Measurements from ENCODE around the gene ACKR4. TPM values are rescaled to one million over a fixed set of nuclear protein-coding genes. Genes with fewer than 3 reads are reported as not detected.
"Not testable (repeated sequence)": the region's sequence is repeated elsewhere in the genome, so short reads cannot be mapped to it uniquely, and the experiment has no call there.

The ACKR4 gene
- total RNA-seq, 2 donors from 2014 or later = 5.8 to 7.6 TPM

DNA sequence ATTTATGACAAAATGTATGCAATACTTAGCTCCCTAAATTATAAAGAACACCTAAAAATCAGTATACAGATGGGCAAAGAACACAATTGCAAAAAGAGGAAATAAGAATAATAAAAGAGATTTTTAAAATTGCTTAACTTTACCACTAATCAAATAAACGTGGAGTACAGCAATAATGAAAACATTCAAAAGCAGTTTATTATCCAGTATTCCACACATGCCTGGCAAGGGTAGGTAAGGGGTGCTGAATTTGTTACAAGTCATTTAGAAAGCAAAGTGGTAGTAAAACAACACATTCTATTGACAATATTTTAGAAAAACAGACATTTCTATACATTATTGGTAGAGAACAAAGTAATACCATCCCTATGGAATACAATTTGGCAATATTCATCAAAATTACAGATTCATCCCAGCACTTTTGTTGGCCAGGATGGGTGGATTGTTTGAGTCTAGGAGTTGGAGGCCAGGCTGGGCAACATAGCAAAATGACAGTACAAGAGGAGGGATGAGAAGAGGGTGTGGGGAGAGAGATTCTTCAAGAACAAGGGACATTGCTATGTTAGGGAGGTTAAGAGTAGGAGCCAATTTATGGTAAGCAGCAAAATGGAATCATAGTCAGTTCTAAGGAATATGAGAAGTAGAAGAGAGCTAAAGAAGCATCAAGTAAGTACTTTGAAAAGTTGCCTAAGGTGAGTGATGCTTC is 3.7 kb upstream of the ACKR4 start:
- DNase-seq (ENCODE audit: low spot score) = no peak
- intact Hi-C loops (cut with DNase I) = no loop called here

- DNase-seq (ENCODE audit: low spot score) = no peak
- intact Hi-C loops (cut with DNase I) = no loop called here
These were observed 3.1 kb upstream of the ACKR4 start for GRCh38 chr3:132593947-132594323.

DNA sequence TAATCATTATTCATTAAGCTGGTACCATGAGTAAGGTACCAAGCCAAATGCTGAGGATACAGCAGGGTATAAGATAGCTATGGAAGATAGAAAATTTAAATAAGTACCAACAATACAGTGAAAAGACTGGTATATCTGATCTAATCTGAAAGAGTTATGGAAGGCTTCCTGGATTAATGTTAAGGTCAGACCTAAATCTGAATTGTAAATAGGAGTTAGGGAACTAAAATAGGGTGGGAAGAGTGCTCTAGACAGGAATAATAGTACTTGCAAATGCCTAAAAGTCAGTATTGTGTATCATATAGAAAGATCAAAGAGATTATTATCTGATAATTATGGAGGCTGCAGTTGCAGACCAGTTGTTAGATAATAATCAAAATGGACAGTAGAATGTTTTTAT is 2.6 kb upstream of the ACKR4 start:
- intact Hi-C loops (cut with DNase I) = no loop called here
- no peak for DNase-seq (ENCODE audit: low spot score)

DNA sequence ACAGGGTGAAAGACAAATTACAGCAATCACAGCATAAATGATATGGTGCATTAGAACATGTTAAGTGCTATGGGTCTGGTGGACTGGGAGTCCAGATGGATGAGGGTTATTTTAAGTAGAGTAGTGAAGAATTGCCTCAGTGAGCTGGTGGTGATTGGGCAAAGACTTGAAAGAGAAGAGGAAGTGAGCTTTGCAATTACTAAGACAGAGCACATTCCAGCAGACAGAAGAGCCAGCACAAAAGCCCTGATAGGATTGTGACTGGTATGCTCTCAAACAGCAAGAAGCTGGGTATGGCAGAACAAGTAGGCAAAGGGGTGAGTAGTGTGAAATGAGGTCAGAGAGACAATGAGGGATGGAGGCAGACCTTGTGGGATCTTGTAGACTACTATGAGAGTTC is 2.1 kb upstream of the ACKR4 start:
- DNase-seq (ENCODE audit: low spot score) = no peak
- intact Hi-C loops (cut with DNase I) = no loop called here

DNA sequence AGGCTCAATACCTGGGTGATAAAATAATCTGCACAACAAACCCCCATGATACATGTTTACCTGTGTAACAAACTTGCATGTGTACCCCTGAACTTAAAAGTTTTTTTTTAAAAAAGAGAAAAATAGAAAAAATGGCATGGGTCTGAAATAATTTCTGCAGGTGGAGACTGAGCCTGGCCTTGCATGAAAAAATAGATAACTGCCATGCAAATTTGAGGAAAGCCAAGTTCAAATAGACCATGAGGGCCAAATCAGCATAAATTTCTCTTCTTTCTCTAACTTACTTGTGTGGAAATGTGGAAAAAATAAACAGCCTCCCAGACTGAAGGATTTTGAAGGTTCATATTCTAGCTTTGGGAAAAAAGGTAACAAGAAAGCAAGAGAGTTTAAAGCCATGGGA is 744 bp upstream of the ACKR4 start:
- DNase-seq (ENCODE audit: low spot score) = no peak
- intact Hi-C loops (cut with DNase I) = no loop called here

GRCh38 chr3:132597660-132598059 is 590 bp downstream of the ACKR4 start:
- intact Hi-C loops (cut with DNase I) = no loop called here
- DNase-seq (ENCODE audit: low spot score) = no peak

DNA sequence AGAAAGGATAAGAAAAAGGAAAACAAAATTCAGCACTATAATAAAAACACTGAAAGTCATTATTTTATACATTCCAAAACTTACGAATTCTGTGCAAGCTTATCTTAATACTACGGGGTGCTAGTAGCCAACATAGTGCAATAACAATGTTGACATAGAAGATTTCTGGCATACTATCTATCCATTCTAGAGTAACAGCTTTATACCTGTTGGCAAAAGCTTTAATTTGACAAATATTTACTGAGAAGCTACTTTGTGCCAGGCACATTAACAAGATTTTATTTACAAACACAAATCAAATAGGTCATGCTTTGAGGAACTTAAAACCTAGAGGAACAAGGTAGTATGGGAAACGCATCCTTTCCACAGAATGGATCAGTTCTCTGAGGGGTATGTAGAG is 1.1 kb downstream of the ACKR4 start:
- intact Hi-C loops (cut with DNase I) = no loop called here
- DNase-seq (ENCODE audit: low spot score) = no peak

DNA sequence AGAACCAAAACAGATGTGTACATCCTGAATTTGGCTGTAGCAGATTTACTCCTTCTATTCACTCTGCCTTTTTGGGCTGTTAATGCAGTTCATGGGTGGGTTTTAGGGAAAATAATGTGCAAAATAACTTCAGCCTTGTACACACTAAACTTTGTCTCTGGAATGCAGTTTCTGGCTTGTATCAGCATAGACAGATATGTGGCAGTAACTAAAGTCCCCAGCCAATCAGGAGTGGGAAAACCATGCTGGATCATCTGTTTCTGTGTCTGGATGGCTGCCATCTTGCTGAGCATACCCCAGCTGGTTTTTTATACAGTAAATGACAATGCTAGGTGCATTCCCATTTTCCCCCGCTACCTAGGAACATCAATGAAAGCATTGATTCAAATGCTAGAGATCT is 3.5 kb downstream of the ACKR4 start:
- DNase-seq (ENCODE audit: low spot score); intact Hi-C loops (cut with DNase I): not testable (repeated sequence)

DNA sequence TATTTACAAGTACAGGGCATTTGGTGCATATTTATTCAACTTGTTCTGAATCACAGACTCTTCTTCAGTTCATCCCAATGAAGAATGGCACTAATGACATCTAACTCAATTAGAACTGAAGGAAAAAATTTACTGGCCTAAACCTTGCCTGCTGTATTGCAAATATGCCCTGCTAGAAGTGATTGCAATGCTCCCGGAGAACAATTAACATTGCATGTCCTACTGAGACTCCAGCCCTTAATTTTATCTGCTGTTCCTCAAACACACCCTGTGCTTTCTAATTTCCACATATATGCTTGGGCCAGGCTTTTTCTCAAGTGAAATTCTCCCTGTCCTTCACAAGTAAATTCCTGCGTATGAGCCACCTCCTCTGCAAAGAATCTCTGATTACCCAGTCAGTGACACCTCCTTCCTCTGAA is 8.3 kb downstream of the ACKR4 start:
- intact Hi-C loops (cut with DNase I) = no loop called here
- no peak for DNase-seq (ENCODE audit: low spot score)

DNA sequence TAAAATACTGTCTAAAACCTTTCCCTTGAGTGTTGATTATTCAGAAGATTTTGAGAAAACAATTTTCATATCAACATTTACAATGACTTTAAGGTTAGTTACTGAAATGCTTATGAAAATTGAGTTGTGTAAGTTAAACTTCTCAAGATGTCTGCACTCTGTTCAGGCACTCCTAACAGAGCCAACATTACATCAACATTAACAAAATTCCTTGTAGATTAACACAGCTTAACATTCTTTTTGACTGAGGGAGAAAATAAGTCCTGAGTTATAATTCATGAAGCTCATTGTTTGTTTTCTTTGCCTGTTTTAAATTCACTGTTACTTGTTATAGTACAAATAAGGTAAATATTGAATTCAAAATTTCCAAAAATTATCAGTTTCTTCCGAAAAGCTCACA is 9.0 kb downstream of the ACKR4 start:
- intact Hi-C loops (cut with DNase I) = no loop called here
- no peak for DNase-seq (ENCODE audit: low spot score)

GRCh38 chr3:132606620-132607019 is 9.6 kb downstream of the ACKR4 start:
- intact Hi-C loops (cut with DNase I) = not testable (repeated sequence)
- DNase-seq (ENCODE audit: low spot score) = peak; percentile 72

GRCh38 chr3:132615301-132615700 is 18.2 kb downstream of the ACKR4 start:
- DNase-seq (ENCODE audit: low spot score); intact Hi-C loops (cut with DNase I): not testable (repeated sequence)

GRCh38 chr3:132615881-132616280 is 18.8 kb downstream of the ACKR4 start:
- intact Hi-C loops (cut with DNase I) = no loop called here
- DNase-seq (ENCODE audit: low spot score) = no peak

- DNase-seq (ENCODE audit: low spot score) = no peak
- intact Hi-C loops (cut with DNase I) = no loop called here
These were observed 19.7 kb downstream of the ACKR4 start for GRCh38 chr3:132616780-132617179.

DNA sequence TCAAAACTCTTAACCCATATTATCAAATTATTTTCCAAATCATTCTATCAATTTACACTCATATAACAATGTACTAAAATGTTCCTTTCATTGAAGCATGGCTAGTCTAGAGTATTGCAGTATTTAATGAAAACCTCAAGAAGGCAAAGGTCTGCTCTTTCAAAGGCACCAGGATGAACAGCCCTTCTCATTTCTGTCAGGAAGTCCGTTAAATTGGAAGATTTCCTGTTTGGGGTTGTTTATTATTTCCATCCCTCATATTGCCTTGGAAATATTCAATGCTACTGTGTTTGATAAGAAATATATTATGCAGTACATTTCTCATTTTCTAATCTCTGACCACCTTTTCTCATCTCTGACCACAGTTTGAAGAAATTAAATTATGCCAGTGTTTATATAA is 25.1 kb downstream of the ACKR4 start:
- intact Hi-C loops (cut with DNase I) = no loop called here

GRCh38 chr3:132622761-132623160 is 25.7 kb downstream of the ACKR4 start:
- intact Hi-C loops (cut with DNase I) = no loop called here
- no peak for DNase-seq (ENCODE audit: low spot score)

More for the DNA sequence above, 25.1 kb downstream of the ACKR4 start:
- DNase-seq (ENCODE audit: low spot score) = no peak

DNA sequence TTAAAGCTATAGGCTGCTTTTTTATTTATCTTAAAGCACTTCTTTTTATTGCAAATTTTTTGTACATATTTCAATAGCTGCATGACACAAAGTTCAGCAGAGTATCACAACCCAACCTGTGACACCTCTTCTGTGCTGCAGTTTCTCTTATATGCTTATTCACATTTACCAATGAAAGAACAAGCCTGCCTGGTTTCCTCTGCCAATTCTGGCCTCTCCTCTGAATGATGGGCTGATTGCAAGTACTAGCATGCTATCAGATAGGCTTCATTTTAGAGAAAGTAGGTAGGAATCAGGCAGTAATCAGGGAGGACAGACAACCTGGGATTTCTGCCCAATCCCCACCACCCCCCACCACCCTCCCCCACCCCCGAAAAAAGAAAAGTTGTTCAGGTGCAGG is 26.6 kb downstream of the ACKR4 start:
- intact Hi-C loops (cut with DNase I) = no loop called here
- no peak for DNase-seq (ENCODE audit: low spot score)

GRCh38 chr3:132624790-132625189 is 27.7 kb downstream of the ACKR4 start:
- no peak for DNase-seq (ENCODE audit: low spot score)

GRCh38 chr3:132625613-132626012 is 28.5 kb downstream of the ACKR4 start:
- intact Hi-C loops (cut with DNase I) = no loop called here
- no peak for DNase-seq (ENCODE audit: low spot score)

More at GRCh38 chr3:132624790-132625189, 27.7 kb downstream of the ACKR4 start:
- intact Hi-C loops (cut with DNase I) = no loop called here

DNA sequence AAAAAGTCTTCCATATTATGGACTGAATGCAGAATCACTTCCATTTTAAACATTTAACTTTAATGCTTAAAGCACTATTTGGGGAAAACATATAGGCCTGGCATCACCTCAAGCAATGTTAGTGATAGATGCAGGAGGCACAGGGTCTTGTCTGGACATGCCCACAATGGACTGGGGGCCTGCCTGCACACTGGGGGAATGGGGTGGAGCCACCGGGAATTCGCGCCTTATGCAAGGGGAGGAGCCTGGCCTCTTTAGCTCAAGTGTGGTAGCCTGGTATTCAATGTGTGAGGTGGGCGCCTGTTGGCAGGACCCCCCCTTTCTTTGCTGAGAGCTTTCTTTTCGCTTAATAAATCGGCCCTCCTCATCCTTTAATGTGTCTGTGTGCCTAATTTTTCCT is 29.9 kb downstream of the ACKR4 start:
- no peak for DNase-seq (ENCODE audit: low spot score)
- intact Hi-C loops (cut with DNase I) = no loop called here

- intact Hi-C loops (cut with DNase I) = no loop called here
- DNase-seq (ENCODE audit: low spot score) = no peak
These were observed 31.1 kb downstream of the ACKR4 start for GRCh38 chr3:132628157-132628556.

GRCh38 chr3:132629928-132630327 is 32.9 kb downstream of the ACKR4 start:
- no peak for DNase-seq (ENCODE audit: low spot score)
- intact Hi-C loops (cut with DNase I) = no loop called here

Measured in posterior vena cava (tissue), 2 donors.